Prostate gland (tissue), 2 donors: ENCODE results near the gene CWC25. TPM values are rescaled to one million over a fixed set of nuclear protein-coding genes. Genes with fewer than 3 reads are reported as not detected.

Experiments
- DNase-seq: peaks from one replicate; pipeline ENCODE4 v3.0.0-alpha.2; 2019; ENCODE audit warnings: low spot score
- H3K27ac ChIP-seq, 2 donors: fragments of 200-600 bp; sonication (generic); 2 replicates each; pipeline ENCODE4 v1.5.1; 2017 to 2019
- H3K27me3 ChIP-seq: fragments of 200-600 bp; sonication (generic); replicated peaks from 2 replicates; pipeline ENCODE4 v1.5.1; 2019; ENCODE audit not compliant: insufficient read depth
- H3K36me3 ChIP-seq, 2 donors: fragments of 200-600 bp; sonication (generic); 1 replicate in 1 of 2; 2 replicates in 1 of 2; pipeline versions ENCODE4 v1.5.1 to v1.8.1; 2017 to 2019
- H3K4me1 ChIP-seq: fragments of 200-600 bp; sonication (generic); replicated peaks from 2 replicates; pipeline ENCODE4 v1.5.1; 2019
- H3K4me3 ChIP-seq, 2 donors: fragments of 200-600 bp; sonication (generic); 2 replicates each; pipeline ENCODE4 v1.5.1; 2017 to 2019
- H3K9me3 ChIP-seq: fragments of 200-600 bp; sonication (generic); 2 replicates; pipeline ENCODE4 v1.5.1; 2017
- CTCF ChIP-seq, 4 experiments: fragments of 200-600 bp in 2 of 4; fragments of 450-650 bp in 2 of 4; sonication (generic) in 2 of 4; IDR thresholded peaks; 1 replicate in 3 of 4; 2 replicates in 1 of 4; pipeline ENCODE4 v1.5.1; 2016 to 2019; ENCODE audit warnings: antibody characterized with exemption in 4 of 4, mild to moderate bottlenecking in 2 of 4, moderate library complexity in 2 of 4
- POLR2A ChIP-seq: fragments of 450-650 bp; IDR thresholded peaks from one replicate; pipeline ENCODE4 v1.6.1; 2016; ENCODE audit warnings: antibody characterized with exemption, mild to moderate bottlenecking
- POLR2AphosphoS5 ChIP-seq: sonication (generic); formaldehyde crosslinking; IDR thresholded peaks from one replicate; pipeline ENCODE4 v1.6.1; 2017; ENCODE audit warnings: antibody characterized with exemption
- whole genome bisulfite sequencing: methylation state at CpG from one replicate; pipeline ENCODE4 v1.1.5; 2018; 5-methylcytosine and 5-hydroxymethylcytosine counted together
- intact Hi-C: fragments of 100-400 bp; cut with DNase I; formaldehyde crosslinking; loops from one replicate; pipeline ENCODE4 v1.14.2; 2022
- total RNA-seq, 2 donors: library from RNA; depleted of rRNA; stranded (reverse); fragments of >200 nt; gene quantifications; one replicate each; pipeline ENCODE4 v1.1.0, GENCODE V29; 2016

The CWC25 gene
- total RNA-seq, 2 donors from 2014 or later = 21.9 to 23.3 TPM

DNA sequence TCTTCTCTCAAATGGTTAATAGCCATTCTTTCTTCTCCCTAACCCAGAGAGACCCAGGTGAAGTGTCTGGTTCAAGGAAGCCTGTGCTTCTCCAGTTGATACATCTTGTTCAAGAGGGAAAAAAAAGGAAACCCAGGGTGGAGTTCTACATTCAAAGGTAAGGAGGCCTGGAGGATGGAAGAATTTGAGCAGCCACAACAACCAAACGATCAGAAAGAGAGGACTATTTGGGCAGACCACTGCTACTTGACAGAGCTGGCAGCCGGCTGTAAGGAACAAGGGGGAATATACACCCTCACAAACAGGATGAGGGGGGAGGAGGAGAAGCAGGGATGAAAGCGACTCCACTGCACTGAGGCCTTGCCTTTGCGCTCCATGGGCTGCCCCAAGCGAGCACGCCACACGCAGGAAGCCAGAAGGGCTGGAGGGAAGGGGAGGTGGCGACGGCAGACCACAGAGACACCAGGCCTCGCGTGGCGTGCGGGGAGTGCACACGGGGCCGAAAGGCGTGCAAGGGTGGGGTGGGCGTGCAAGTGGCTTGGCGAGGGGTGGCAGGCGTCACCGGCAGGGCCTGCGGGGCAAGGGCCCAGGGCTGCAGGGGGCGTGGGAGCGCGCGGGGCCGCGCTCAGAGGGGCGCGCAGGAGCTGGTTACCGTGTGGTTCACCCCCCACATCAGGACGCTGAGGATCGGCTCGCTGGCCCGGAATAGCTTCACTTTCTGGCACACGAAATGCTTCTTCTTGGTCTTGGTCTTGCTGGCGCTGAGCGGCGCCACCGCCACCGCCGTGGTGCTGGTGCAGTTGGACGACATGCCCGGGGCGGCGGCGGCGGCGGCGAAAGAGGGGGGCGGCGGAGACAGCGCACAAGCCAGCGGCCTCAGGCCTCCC lies 26.3 kb downstream of the CWC25 start:
- peaks cover 11% of the 10 kb centered on the region for H3K4me1 ChIP-seq

GRCh38 chr17:38797828-38798227 lies 27.3 kb downstream of the CWC25 start:
- Histone ChIP-seq H3K27me3 (no peaks in the 10 kb centered on the region), H3K4me1 (peaks cover 11% of the 10 kb centered on the region), H3K4me3 (peak overlapping the region; percentile 87 to 88), H3K27ac (no peak overlapping the region), H3K9me3 (no peaks in the 10 kb centered on the region), H3K36me3 (peaks cover 0 to 13% of the 10 kb centered on the region in 2 donors)
- WGBS = 71% methylated on average over 6 of the region's 6 CpGs
- no peak for TF ChIP-seq POLR2AphosphoS5
- no peak for TF ChIP-seq POLR2A
- intact Hi-C loops = loop anchor here (5.0 kb wide), 1 partner anchor 46 kb away; the partner anchor contains the start of gene PSMB3
- no peak for DNase-seq

More for the DNA sequence above, 26.3 kb downstream of the CWC25 start:
- WGBS = 1% methylated on average over 35 of the region's 53 CpGs
- no peaks in the 10 kb centered on the region for H3K9me3 ChIP-seq
- H3K4me3 ChIP-seq = peak overlapping the region; percentile 87 to 88
- H3K27ac ChIP-seq = peak overlapping the region; percentile 99
- H3K27me3 ChIP-seq = no peaks in the 10 kb centered on the region
- H3K36me3 ChIP-seq = peaks cover 0 to 13% of the 10 kb centered on the region in 2 donors
- no peak for TF ChIP-seq CTCF (IDR thresholded peaks at IDR 0.05)
- peak; percentile 6 for TF ChIP-seq POLR2AphosphoS5
- TF ChIP-seq POLR2A = no peak
- DNase-seq = peak; percentile 21
- intact Hi-C loops = loop anchor here (5.0 kb wide), 1 partner anchor 47 kb away; the partner anchor contains the start of gene PSMB3

GRCh38 chr17:38797158-38797490 lies 28.0 kb downstream of the CWC25 start:
- WGBS = 68% methylated on average over 5 of the region's 5 CpGs
- H3K27ac ChIP-seq = no peak overlapping the region

DNA sequence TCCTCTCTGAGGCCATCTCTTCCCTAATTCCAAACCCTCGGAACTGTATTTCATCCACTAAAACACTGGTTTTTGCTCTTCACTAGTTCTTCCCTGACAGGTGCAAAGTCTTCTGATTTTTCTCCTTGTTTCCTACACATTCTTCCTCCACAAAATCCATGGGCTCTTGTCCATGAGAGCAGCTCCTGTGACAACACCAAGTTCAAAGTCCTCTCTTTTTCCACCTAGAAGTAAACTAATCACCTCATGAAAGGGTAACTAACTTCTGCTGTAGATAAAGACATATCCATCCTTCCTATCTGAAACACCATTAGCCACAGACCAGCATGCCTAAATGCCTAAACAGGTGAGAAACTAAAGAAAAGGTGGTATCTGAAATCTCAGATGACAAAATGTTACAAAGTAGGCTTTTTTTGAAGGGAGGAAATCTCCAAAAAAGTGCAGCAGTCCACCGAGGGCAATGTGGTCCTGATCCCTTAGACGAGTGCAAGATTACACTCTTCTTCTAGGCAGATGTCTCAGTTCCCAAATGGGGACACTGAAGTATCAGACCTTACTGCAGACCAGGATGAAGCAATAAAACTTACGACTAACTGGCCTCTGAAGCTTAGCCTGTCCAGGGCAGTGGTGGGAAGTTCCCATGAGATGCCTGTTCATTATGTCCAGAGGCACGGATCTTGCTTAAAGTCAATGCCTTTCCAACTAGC lies 28.5 kb downstream of the CWC25 start:
- WGBS = 59% methylated on average over 5 of the region's 5 CpGs
- Histone ChIP-seq H3K4me3 (peak overlapping the region in 1 of 2 donors; percentile 0), H3K4me1 (peaks cover 11% of the 10 kb centered on the region), H3K27ac (no peak overlapping the region), H3K9me3 (no peaks in the 10 kb centered on the region), H3K36me3 (peaks cover 0 to 3% of the 10 kb centered on the region in 2 donors), H3K27me3 (no peaks in the 10 kb centered on the region)
- intact Hi-C loops = loop anchor here (5.0 kb wide), 1 partner anchor 44 kb away; the partner anchor contains the start of gene PSMB3
- TF ChIP-seq CTCF (IDR thresholded peaks at IDR 0.05) = no peak
- no peak for TF ChIP-seq POLR2A
- no peak for TF ChIP-seq POLR2AphosphoS5
- no peak for DNase-seq

More at GRCh38 chr17:38797158-38797490, 28.0 kb downstream of the CWC25 start:
- intact Hi-C loops = loop anchor here (5.0 kb wide), 1 partner anchor 45 kb away; the partner anchor contains the start of gene PSMB3
- no peak for DNase-seq
- no peaks in the 10 kb centered on the region for H3K9me3 ChIP-seq
- H3K36me3 ChIP-seq = peaks cover 0 to 6% of the 10 kb centered on the region in 2 donors
- no peaks in the 10 kb centered on the region for H3K27me3 ChIP-seq
- H3K4me3 ChIP-seq = peak overlapping the region in 1 of 2 donors; percentile 0
- H3K4me1 ChIP-seq = peaks cover 11% of the 10 kb centered on the region
- TF ChIP-seq POLR2AphosphoS5 (no peak), CTCF (IDR thresholded peaks at IDR 0.05) (no peak), POLR2A (no peak)

GRCh38 chr17:38794221-38794620 lies 30.9 kb downstream of the CWC25 start:
- intact Hi-C loops = no loop called here
- WGBS = 91% methylated on average over 5 of the region's 5 CpGs

More at GRCh38 chr17:38794221-38794620, 30.9 kb downstream of the CWC25 start:
- no peaks in the 10 kb centered on the region for H3K36me3 ChIP-seq
- no peak overlapping the region for H3K4me3 ChIP-seq
- no peaks in the 10 kb centered on the region for H3K9me3 ChIP-seq
- TF ChIP-seq POLR2A = no peak
- no peak for TF ChIP-seq POLR2AphosphoS5
- TF ChIP-seq CTCF (IDR thresholded peaks at IDR 0.05) = no peak
- H3K27me3 ChIP-seq = no peaks in the 10 kb centered on the region
- no peak overlapping the region for H3K27ac ChIP-seq
- H3K4me1 ChIP-seq = peaks cover 11% of the 10 kb centered on the region
- DNase-seq = no peak
